ENCODE data around the gene PDE4B. TPM values are rescaled to one million over a fixed set of nuclear protein-coding genes. Genes with fewer than 3 reads are reported as not detected.

The PDE4B gene
- polyA plus RNA-seq, 1 experiment = 20.6 TPM

DNA sequence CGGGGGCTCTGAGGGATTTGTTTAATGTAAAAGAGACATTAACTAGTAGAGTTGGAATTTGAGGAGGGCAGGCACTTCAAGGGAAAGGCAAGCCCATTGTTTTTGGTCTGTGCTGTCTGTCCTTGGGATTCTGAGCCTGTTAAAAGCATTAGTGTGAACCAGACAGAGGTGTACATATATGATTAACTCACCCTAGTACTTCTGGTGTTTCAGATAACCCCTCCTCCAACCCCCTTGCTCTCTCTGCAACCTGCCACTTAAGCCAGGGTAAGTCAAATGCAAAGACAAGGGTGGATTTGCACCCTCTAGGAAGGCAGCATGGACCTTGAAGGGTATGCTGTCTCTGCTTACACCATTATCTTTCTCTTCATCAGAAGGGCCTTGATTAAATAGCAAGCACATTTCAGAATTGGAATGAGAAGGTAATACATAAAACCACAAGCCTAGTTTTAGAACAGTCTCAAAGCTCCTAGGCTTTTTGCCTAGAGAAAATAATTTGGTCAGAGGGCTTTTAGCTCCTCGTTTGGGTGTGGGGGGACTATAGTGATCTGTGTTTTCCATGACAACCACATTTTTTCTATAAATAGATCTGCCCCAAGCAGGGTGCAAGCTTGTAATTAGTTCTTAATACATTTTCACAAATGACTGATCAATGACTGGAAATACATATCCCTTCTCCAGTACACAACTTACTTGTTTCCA lies 620.6 kb downstream of the PDE4B start:
- ChIA-PET CTCF (interaction anchor here (1.3 to 1.4 kb wide), 2 partner anchors 17 to 33 kb away, joined by 4 to 6 read pairs; no protein-coding TSS in a partner anchor), POLR2A (no interaction called here)
- Histone ChIP-seq H3K36me3 (ENCODE audit: control insufficient read depth, insufficient read depth, low read length) (no peaks in the 10 kb centered on the region), H3K4me3 (ENCODE audit: low read depth, low read length) (no peak overlapping the region), H3K27me3 (ENCODE audit: control insufficient read depth, insufficient read depth, low read length) (no peaks in the 10 kb centered on the region)
- TF ChIP-seq CTCF (IDR thresholded peaks at IDR 0.05; ENCODE audit: insufficient read depth, low read depth, low read length) = no peak
- DNase-seq (ENCODE audit: low read depth) = no peak

GRCh38 chr1:66413838-66414175 lies 621.1 kb downstream of the PDE4B start:
- no peaks in the 10 kb centered on the region for H3K27me3 ChIP-seq (ENCODE audit: control insufficient read depth, insufficient read depth, low read length)
- no peak for TF ChIP-seq CTCF (IDR thresholded peaks at IDR 0.05; ENCODE audit: insufficient read depth, low read depth, low read length)
- no peak overlapping the region for H3K4me3 ChIP-seq (ENCODE audit: low read depth, low read length)
- H3K36me3 ChIP-seq (ENCODE audit: control insufficient read depth, insufficient read depth, low read length) = no peaks in the 10 kb centered on the region
- ChIA-PET CTCF (interaction anchor here (1.3 kb wide), 1 partner anchor 43 kb away, joined by 3 read pairs; no protein-coding TSS in a partner anchor), POLR2A (interaction anchor here (0.7 kb wide), 1 partner anchor 9 kb away, joined by 3 read pairs; no protein-coding TSS in a partner anchor)
- no peak for DNase-seq (ENCODE audit: low read depth)

- no peaks in the 10 kb centered on the region for H3K36me3 ChIP-seq (ENCODE audit: control insufficient read depth, insufficient read depth, low read length)
- no peak overlapping the region for H3K4me3 ChIP-seq (ENCODE audit: low read depth, low read length)
- ChIA-PET POLR2A (no interaction called here), CTCF (interaction anchor here (1.3 to 1.9 kb wide), 2 partner anchors 20 to 44 kb away, joined by 3 to 7 read pairs; no protein-coding TSS in a partner anchor)
- no peak for DNase-seq (ENCODE audit: low read depth)
- H3K27me3 ChIP-seq (ENCODE audit: control insufficient read depth, insufficient read depth, low read length) = no peaks in the 10 kb centered on the region
- no peak for TF ChIP-seq CTCF (IDR thresholded peaks at IDR 0.05; ENCODE audit: insufficient read depth, low read depth, low read length)
Observed at GRCh38 chr1:66415281-66415680, 622.6 kb downstream of the PDE4B start.

- ChIA-PET CTCF (interaction anchor here (1.7 to 1.9 kb wide), 2 partner anchors 20 to 21 kb away, joined by 4 to 7 read pairs; no protein-coding TSS in a partner anchor), POLR2A (no interaction called here)
- Histone ChIP-seq H3K4me3 (ENCODE audit: low read depth, low read length) (no peak overlapping the region), H3K27me3 (ENCODE audit: control insufficient read depth, insufficient read depth, low read length) (no peaks in the 10 kb centered on the region), H3K36me3 (ENCODE audit: control insufficient read depth, insufficient read depth, low read length) (no peaks in the 10 kb centered on the region)
- no peak for TF ChIP-seq CTCF (IDR thresholded peaks at IDR 0.05; ENCODE audit: insufficient read depth, low read depth, low read length)
- DNase-seq (ENCODE audit: low read depth) = no peak
Observed at GRCh38 chr1:66415866-66416265, 623.2 kb downstream of the PDE4B start.

GRCh38 chr1:66416295-66416694 lies 623.6 kb downstream of the PDE4B start:
- TF ChIP-seq CTCF (IDR thresholded peaks at IDR 0.05; ENCODE audit: insufficient read depth, low read depth, low read length) = no peak
- Histone ChIP-seq H3K4me3 (ENCODE audit: low read depth, low read length) (no peak overlapping the region), H3K27me3 (ENCODE audit: control insufficient read depth, insufficient read depth, low read length) (no peaks in the 10 kb centered on the region), H3K36me3 (ENCODE audit: control insufficient read depth, insufficient read depth, low read length) (no peaks in the 10 kb centered on the region)
- no peak for DNase-seq (ENCODE audit: low read depth)
- ChIA-PET POLR2A (no interaction called here), CTCF (interaction anchor here (1.7 kb wide), 1 partner anchor 20 kb away, joined by 4 read pairs; no protein-coding TSS in a partner anchor)
